ENCODE results near the gene ECI2. TPM values are rescaled to one million over a fixed set of nuclear protein-coding genes. Genes with fewer than 3 reads are reported as not detected.

ECI2 gene
- total and polyA plus RNA-seq, 9 donors, result 52.0 to 141 (median 67.1) TPM

DNA sequence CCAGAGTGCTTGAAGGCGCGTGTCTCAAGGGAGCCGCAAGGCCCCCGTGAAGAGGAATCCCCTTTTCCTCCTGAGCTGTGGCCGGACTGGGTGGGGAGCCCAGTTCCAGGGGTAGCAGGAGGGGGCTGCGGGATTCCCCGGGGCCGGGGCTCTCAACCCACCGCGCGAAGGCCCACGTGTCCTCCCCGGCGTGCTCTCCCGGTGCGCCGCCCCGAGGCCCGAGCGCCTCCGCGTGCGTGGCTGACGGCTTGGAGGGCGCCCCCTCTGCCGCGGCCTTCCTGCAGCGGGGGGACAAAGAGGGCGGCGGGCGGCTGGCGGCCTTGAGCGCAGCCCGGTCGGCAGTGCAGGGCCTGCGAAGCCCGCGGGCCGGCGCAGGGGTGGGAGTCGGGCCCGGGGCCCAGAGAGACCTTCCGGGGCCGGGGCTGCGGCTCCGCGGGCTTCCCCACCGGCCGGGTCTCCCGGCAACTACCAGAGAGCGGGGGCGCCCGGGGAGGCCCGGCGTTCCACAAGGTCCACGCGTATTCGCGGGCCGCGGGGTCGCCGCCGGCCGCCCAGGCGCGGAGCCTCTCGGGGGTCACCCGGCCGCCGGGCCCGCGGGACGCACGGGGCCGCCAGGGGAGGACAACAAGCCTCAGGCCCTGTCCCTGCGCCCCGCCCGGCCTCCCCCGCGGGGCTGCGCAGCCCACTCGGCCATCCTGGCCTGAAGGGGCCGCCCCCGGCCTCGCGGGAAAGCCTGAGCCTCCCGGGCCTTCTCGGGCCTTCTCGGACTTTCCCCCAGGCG, 56.5 kb downstream of the ECI2 start, which contains the start of gene FAM217A:
TSS of gene FAM217A (minus strand) at position 447 of the 781 bp plus-strand sequence. CDS start 1,723 bp downstream, outside the sequence.
- Histone ChIP-seq H3K36me3 (no peaks in the 10 kb centered on the region), H3K27me3 (no peaks in the 10 kb centered on the region), H3K4me3 (no peak within 1 kb of the TSS), H3K27ac (no peak within 1 kb of the TSS), H3K9me3 (no peaks in the 10 kb centered on the region), H3K4me1 (ENCODE audit: insufficient read depth) (no peaks in the 10 kb centered on the region)
- WGBS, 3 donors, result 39 to 51% (median 39%) methylated on average over 30 to 91 of the region's 91 CpGs
- intact Hi-C loops (cut with DNase I), result loop anchor here in 1 of 4 donors (10.0 kb wide), 1 partner anchor 76 kb away; no protein-coding TSS in a partner anchor
- DNase-seq, result no peak
- TF ChIP-seq EP300 (IDR thresholded peaks at IDR 0.05), result no peak
- TF ChIP-seq POLR2A (IDR thresholded peaks at IDR 0.05), result no peak
- TF ChIP-seq, protein P1, sequence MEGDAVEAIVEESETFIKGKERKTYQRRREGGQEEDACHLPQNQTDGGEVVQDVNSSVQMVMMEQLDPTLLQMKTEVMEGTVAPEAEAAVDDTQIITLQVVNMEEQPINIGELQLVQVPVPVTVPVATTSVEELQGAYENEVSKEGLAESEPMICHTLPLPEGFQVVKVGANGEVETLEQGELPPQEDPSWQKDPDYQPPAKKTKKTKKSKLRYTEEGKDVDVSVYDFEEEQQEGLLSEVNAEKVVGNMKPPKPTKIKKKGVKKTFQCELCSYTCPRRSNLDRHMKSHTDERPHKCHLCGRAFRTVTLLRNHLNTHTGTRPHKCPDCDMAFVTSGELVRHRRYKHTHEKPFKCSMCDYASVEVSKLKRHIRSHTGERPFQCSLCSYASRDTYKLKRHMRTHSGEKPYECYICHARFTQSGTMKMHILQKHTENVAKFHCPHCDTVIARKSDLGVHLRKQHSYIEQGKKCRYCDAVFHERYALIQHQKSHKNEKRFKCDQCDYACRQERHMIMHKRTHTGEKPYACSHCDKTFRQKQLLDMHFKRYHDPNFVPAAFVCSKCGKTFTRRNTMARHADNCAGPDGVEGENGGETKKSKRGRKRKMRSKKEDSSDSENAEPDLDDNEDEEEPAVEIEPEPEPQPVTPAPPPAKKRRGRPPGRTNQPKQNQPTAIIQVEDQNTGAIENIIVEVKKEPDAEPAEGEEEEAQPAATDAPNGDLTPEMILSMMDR (IDR thresholded peaks at IDR 0.05), result no peak

DNA sequence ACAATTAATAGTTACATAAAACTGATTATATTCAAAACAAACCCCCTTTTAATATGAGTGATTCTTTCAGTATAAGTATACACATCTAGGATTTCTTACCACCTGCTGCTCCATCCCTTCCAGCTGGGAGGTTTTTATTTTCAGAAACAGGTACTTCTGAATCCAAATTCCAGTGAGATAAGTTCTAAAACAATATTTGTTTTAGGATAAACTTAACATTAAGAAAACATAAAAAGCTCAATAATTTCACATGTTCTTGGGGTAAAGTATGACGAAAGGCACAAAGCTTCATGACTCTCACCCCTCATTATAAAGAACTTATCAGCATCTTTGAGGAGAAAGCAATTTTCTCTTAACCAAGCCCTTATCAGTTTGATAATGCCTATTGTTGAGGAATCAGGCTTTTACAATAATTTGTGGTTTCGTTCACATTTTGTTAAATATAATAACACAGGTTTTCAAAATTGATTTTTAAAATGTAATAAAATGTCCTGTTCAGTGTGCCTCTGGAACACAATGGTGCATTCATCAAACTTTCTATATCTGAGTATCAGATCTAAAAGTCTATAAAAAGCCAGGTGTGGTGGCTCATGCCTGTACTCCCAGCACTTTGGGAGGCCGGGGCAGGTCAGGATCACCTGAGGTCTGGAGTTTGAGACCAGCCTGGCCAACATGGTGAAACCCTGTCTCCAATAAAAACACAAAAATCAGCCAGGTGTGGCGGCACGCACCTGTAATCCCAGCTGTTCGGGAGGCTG, 60.7 kb downstream of the ECI2 start:
- intact Hi-C loops (cut with DNase I), result loop anchor here in 1 of 4 donors (10.0 kb wide), 1 partner anchor 80 kb away; no protein-coding TSS in a partner anchor
- Histone ChIP-seq H3K4me3 (no peak overlapping the region), H3K27me3 (no peaks in the 10 kb centered on the region), H3K36me3 (no peaks in the 10 kb centered on the region), H3K9me3 (no peaks in the 10 kb centered on the region), H3K27ac (no peak overlapping the region), H3K4me1 (ENCODE audit: insufficient read depth) (no peaks in the 10 kb centered on the region)
- 77 to 82% (median 81%) methylated on average over 6 of the region's 6 CpGs for WGBS, 3 donors
- no peak for DNase-seq
- TF ChIP-seq POLR2A (IDR thresholded peaks at IDR 0.05) (no peak), EP300 (IDR thresholded peaks at IDR 0.05) (no peak)
- TF ChIP-seq, protein P1 (IDR thresholded peaks at IDR 0.05), result no peak

DNA sequence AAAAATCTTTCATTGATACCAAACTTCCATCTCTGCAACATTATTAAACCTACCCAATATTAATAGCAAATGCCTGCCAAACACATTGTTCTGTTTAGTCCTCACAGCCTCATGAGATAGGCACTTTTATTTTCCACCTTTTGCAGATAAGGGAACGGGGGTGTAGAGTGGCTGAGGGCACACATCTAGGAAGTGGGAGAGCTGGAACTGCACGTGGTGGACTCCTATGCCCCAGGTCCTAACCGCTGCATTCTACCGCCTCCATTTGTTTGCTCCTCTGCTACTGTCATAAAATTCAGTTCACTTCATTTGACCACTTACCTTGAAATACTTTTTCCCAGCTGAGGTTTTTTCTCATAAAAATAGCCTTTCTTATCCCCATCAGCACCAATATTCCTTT, 64.0 kb downstream of the ECI2 start:
- intact Hi-C loops (cut with DNase I), result loop anchor here in 1 of 4 donors (10.0 kb wide), 1 partner anchor 83 kb away; no protein-coding TSS in a partner anchor
- H3K36me3 ChIP-seq, result no peaks in the 10 kb centered on the region
- no peaks in the 10 kb centered on the region for H3K4me1 ChIP-seq (ENCODE audit: insufficient read depth)
- no peak for DNase-seq
- TF ChIP-seq EP300 (IDR thresholded peaks at IDR 0.05) (no peak), POLR2A (IDR thresholded peaks at IDR 0.05) (no peak)
- TF ChIP-seq, protein P1 (IDR thresholded peaks at IDR 0.05), result no peak
- no peaks in the 10 kb centered on the region for H3K9me3 ChIP-seq
- no peaks in the 10 kb centered on the region for H3K27me3 ChIP-seq
- WGBS, 3 donors, result 51 to 60% (median 53%) methylated on average over 4 of the region's 4 CpGs
- H3K27ac ChIP-seq, result no peak overlapping the region
- H3K4me3 ChIP-seq, result no peak overlapping the region

DNA sequence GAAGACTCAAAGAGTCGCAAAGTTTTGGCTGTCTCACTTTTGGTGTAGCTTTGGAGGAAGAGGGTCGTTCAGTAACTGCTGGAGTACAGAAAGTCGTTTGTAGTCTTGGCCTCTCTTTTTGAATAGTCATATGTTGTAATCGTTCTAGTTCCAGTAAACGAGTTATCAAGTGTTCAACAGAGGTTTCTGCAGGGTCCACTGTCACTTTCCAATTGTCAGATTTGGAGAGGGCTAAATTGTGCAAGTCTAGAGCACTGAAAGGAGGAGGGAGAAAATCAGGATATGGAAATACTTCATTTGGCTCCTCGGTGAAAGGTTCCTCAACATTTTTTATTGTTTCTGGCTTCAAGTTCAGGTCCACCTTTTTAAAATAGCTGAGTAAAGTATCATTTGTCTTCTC, 66.2 kb downstream of the ECI2 start:
- H3K27me3 ChIP-seq, result no peaks in the 10 kb centered on the region
- no peak overlapping the region for H3K4me3 ChIP-seq
- TF ChIP-seq, protein P1 (IDR thresholded peaks at IDR 0.05), result no peak
- no peak for TF ChIP-seq POLR2A (IDR thresholded peaks at IDR 0.05)
- no peak for TF ChIP-seq EP300 (IDR thresholded peaks at IDR 0.05)
- 74 to 83% (median 83%) methylated on average over 6 of the region's 6 CpGs for WGBS, 3 donors
- H3K9me3 ChIP-seq, result no peaks in the 10 kb centered on the region
- intact Hi-C loops (cut with DNase I), result no loop called here
- no peak overlapping the region for H3K27ac ChIP-seq
- no peaks in the 10 kb centered on the region for H3K4me1 ChIP-seq (ENCODE audit: insufficient read depth)
- no peaks in the 10 kb centered on the region for H3K36me3 ChIP-seq
- no peak for DNase-seq

Data from ovary (tissue), 9 donors.